Activated CD4-positive, alpha-beta T cell treated with anti-CD3 and anti-CD28 coated beads, Interleukin-2, amount 50 U/mL, for 48 hours (primary cell): ENCODE results near the gene FAM181A.
A peak's percentile ranks its signal among the peaks of the same experiment; 100 is the strongest.

Source experiments
- DNase-seq, 2 experiments: peaks; one replicate each; pipeline ENCODE4 v3.0.0-alpha.2; 2020

Gene FAM181A

GRCh38 chr14:93951635-93952540 lies 24.7 kb downstream of the FAM181A start:
- DNase-seq = no peak

GRCh38 chr14:93952829-93953228 lies 25.7 kb downstream of the FAM181A start:
- DNase-seq = no peak

GRCh38 chr14:93953263-93953662 lies 26.1 kb downstream of the FAM181A start:
- no peak for DNase-seq

- DNase-seq = peak in 1 of 2 experiments; percentile 46
Measured at GRCh38 chr14:93953739-93954515, 26.8 kb downstream of the FAM181A start.

GRCh38 chr14:93954516-93954830 lies 27.3 kb downstream of the FAM181A start:
- DNase-seq = no peak

GRCh38 chr14:93954900-93955849 lies 28.0 kb downstream of the FAM181A start:
- peak in 1 of 2 experiments; percentile 60 for DNase-seq

GRCh38 chr14:93955850-93956481 lies 28.8 kb downstream of the FAM181A start:
- DNase-seq = no peak

GRCh38 chr14:93956514-93957332 lies 29.6 kb downstream of the FAM181A start:
- DNase-seq = peak in 1 of 2 experiments; percentile 35

GRCh38 chr14:93957333-93957710 lies 30.2 kb downstream of the FAM181A start:
- DNase-seq = peak in 1 of 2 experiments; percentile 36

GRCh38 chr14:93957751-93958566 lies 30.8 kb downstream of the FAM181A start:
- peak in 1 of 2 experiments; percentile 30 for DNase-seq

GRCh38 chr14:93958567-93959238 lies 31.6 kb downstream of the FAM181A start:
- peak in 1 of 2 experiments; percentile 28 for DNase-seq

- peak; percentile 92 to 97 for DNase-seq
Measured at GRCh38 chr14:93959239-93960107, 32.3 kb downstream of the FAM181A start.

GRCh38 chr14:93960108-93960475 lies 32.9 kb downstream of the FAM181A start:
- peak in 1 of 2 experiments; percentile 55 for DNase-seq

- DNase-seq = no peak
Measured at GRCh38 chr14:93960774-93961438, 33.8 kb downstream of the FAM181A start.

GRCh38 chr14:93961620-93962019 lies 34.5 kb downstream of the FAM181A start:
- DNase-seq = peak in 1 of 2 experiments; percentile 31

GRCh38 chr14:93962701-93963601 lies 35.8 kb downstream of the FAM181A start:
- DNase-seq = peak in 1 of 2 experiments; percentile 59

GRCh38 chr14:93963692-93964091 lies 36.5 kb downstream of the FAM181A start:
- DNase-seq = peak in 1 of 2 experiments; percentile 26
